ENCODE data around the gene YBX2.

DNA sequence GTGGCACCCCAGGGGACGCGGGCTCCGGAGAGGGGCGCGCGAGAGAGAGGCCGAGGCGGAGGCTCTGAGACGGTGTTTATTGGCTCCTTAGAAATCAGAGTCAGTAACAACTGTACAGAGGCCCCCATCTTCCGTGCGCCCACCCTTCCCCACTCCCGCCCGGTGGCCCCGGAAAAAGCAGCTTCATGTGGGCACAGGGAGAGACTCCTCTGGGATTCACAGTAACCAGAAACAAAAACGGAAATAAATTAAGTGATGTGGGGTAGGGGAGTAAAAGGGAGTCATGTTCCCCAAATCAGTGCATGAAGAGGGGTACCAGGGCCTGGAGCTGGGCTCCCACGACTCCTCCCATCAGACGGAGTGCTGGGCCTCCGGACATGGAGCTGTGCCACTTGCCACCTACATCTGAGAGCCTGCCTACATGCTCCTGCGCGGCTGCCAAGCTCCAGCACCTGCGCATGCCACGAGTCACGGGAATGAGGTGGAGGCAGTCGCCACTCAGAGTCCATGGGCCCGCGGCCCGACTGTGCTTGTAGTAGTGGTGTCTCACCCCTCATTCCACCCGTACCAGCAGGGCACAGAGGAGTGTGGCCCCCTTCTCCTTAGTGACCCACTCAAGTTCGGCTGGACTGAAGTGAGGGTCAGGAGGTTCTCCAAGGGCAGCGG, 21.3 kb upstream of the YBX2 start:
- TF ChIP-seq, protein P1, sequence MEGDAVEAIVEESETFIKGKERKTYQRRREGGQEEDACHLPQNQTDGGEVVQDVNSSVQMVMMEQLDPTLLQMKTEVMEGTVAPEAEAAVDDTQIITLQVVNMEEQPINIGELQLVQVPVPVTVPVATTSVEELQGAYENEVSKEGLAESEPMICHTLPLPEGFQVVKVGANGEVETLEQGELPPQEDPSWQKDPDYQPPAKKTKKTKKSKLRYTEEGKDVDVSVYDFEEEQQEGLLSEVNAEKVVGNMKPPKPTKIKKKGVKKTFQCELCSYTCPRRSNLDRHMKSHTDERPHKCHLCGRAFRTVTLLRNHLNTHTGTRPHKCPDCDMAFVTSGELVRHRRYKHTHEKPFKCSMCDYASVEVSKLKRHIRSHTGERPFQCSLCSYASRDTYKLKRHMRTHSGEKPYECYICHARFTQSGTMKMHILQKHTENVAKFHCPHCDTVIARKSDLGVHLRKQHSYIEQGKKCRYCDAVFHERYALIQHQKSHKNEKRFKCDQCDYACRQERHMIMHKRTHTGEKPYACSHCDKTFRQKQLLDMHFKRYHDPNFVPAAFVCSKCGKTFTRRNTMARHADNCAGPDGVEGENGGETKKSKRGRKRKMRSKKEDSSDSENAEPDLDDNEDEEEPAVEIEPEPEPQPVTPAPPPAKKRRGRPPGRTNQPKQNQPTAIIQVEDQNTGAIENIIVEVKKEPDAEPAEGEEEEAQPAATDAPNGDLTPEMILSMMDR (IDR thresholded peaks at IDR 0.05; ENCODE audit: extremely low read depth in 1 of 2, insufficient read depth in 1 of 2, low read depth in 1 of 2, low read length in 2 of 2) = no peak
- no peak for TF ChIP-seq EZH2 (IDR thresholded peaks at IDR 0.05; ENCODE audit: borderline replicate concordance, low read depth, low read length, severe bottlenecking)
- no peak for TF ChIP-seq POLR2A (IDR thresholded peaks at IDR 0.05; ENCODE audit: low read depth, low read length)
- no peak for TF ChIP-seq POLR2AphosphoS5 (IDR thresholded peaks at IDR 0.05; ENCODE audit: insufficient read depth, low read depth, low read length)
- no peak for TF ChIP-seq JUN (IDR thresholded peaks at IDR 0.05; ENCODE audit: borderline replicate concordance, insufficient read depth, insufficient read length, low read depth)

Measured in endothelial cell of umbilical vein (primary cell).